HepG2 (cell line): Measurements from ENCODE around the gene TENT4B. TPM values are rescaled to one million over a fixed set of nuclear protein-coding genes. Genes with fewer than 3 reads are reported as not detected.

Source experiments
- BCL6 ChIP-seq: IDR thresholded peaks from 2 replicates; pipeline ENCODE4 v1.6.1; 2016; ENCODE audit warnings: missing genetic modification reagents, missing compliant biosample characterization
- CBX2 ChIP-seq, 2 experiments: fragments of 200-600 bp in 1 of 2; sonication (generic); formaldehyde crosslinking in 1 of 2; IDR thresholded peaks; 2 replicates each; pipeline versions ENCODE4 v1.7.0 to v1.8.1; 2018 to 2022; ENCODE audit warnings: low read depth in 2 of 2, low read length in 1 of 2, mild to moderate bottlenecking in 1 of 2, missing genetic modification reagents in 1 of 2
- FOXA1 ChIP-seq, 2 experiments: fragments of 450-650 bp in 1 of 2; sonication (generic) in 1 of 2; formaldehyde crosslinking in 1 of 2; IDR thresholded peaks; 2 replicates each; pipeline versions ENCODE4 v1.4.0 to v1.6.1; 2016 to 2020; ENCODE audit warnings: missing genetic modification reagents in 1 of 2
- GLI4 ChIP-seq: sonication (generic); formaldehyde crosslinking; IDR thresholded peaks from 2 replicates; pipeline ENCODE4 v1.5.1; 2020; ENCODE audit warnings: missing genetic modification reagents, mild to moderate bottlenecking, moderate library complexity, borderline replicate concordance
- NBN ChIP-seq: fragments of 450-650 bp; conservative IDR thresholded peaks from 2 replicates; pipeline ENCODE4 v1.6.1; 2017
- NCOR1 ChIP-seq: fragments of 200-600 bp; sonication (generic); IDR thresholded peaks from 2 replicates; pipeline ENCODE4 v1.7.0; 2017; ENCODE audit warnings: antibody characterized with exemption, low read length, borderline replicate concordance
- RARA ChIP-seq: IDR thresholded peaks from 2 replicates; pipeline ENCODE4 v1.6.1; 2016; ENCODE audit warnings: missing genetic modification reagents, missing compliant biosample characterization
- SKI ChIP-seq: fragments of 450-650 bp; IDR thresholded peaks from one replicate; pipeline ENCODE4 v1.6.1; 2018; ENCODE audit warnings: mild to moderate bottlenecking; ENCODE audit not compliant: partially characterized antibody
- ZNF562 ChIP-seq: sonication (generic); formaldehyde crosslinking; IDR thresholded peaks from 2 replicates; pipeline ENCODE4 v1.8.0; 2022; ENCODE audit warnings: missing genetic modification reagents, borderline replicate concordance
- ZNF883 ChIP-seq: sonication (generic); formaldehyde crosslinking; IDR thresholded peaks from 2 replicates; pipeline ENCODE4 v1.5.1; 2020; ENCODE audit warnings: mild to moderate bottlenecking, missing genetic modification reagents; ENCODE audit errors: not compliant biosample characterization
- polyA plus RNA-seq, 8 experiments: library from polyadenylated mRNA; depleted of rRNA in 3 of 8; stranded (reverse) in 7 of 8; unstranded in 1 of 8; fragments of >200 nt; fragmentation: Illumina TruSeq in 4 of 8; extraction: Trizol in 4 of 8; gene quantifications; 2 replicates each; pipeline versions ENCODE4 v1.2.1 to v1.2.3, GENCODE V29; 2011 to 2016; ENCODE audit warnings: low read depth in 4 of 8, missing spikeins in 1 of 8, mixed read lengths in 1 of 8; ENCODE audit not compliant: insufficient read depth in 1 of 8
- total RNA-seq, 5 experiments: library from RNA; depleted of rRNA; stranded (reverse); fragments of >200 nt; fragmentation: Illumina TruSeq; extraction: Trizol; gene quantifications; 2 replicates each; pipeline ENCODE4 v1.2.3, GENCODE V29; 2016; ENCODE audit warnings: low read depth in 1 of 5
- TF ChIP-seq, protein P1 (sequence below): IDR thresholded peaks from 2 replicates; pipeline ENCODE4 v1.6.1; 2016
- TF ChIP-seq, protein P2 (sequence below): sonication (generic); formaldehyde crosslinking; IDR thresholded peaks from 2 replicates; pipeline ENCODE4 v1.5.0; 2020; ENCODE audit warnings: missing genetic modification reagents, mild to moderate bottlenecking, borderline replicate concordance
- TF ChIP-seq, protein P3 (sequence below): sonication (generic); formaldehyde crosslinking; IDR thresholded peaks from 2 replicates; pipeline ENCODE4 v1.8.0; 2022; ENCODE audit warnings: mild to moderate bottlenecking, missing genetic modification reagents, borderline replicate concordance
- TF ChIP-seq, protein P4 (sequence below), 2 experiments: fragments of 450-650 bp in 1 of 2; sonication (generic) in 1 of 2; formaldehyde crosslinking in 1 of 2; IDR thresholded peaks; 2 replicates each; pipeline versions ENCODE4 v1.6.1 to v1.8.0; 2016 to 2022; ENCODE audit warnings: antibody characterized with exemption in 1 of 2, mild to moderate bottlenecking in 1 of 2, missing genetic modification reagents in 1 of 2

TENT4B gene
- total and polyA plus RNA-seq, 2 of the 13 experiments (the other 11 are each of a cell fraction or from before 2014, with no cell fraction given) = 15.0 to 32.8 TPM

DNA sequence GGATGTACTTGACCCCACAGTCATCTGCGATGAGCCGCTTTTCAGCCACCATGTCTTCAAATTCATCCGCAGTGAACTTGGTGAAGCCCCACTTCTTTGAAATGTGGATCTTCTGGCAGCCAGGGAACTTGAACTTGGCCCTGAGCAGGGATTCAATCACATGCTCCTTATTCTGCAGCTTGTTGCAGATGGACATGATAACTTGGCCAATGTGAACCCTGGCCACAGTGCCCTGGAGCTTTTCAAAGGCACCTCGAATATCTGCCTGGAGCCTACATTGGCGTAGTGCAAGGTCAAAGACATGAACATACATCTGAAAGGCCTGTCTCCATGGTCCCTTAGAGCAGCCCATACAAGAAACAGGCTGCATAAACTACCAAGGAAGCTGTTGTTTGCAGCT, 1.8 kb upstream of the TENT4B start (continued):
- TF ChIP-seq, protein P1, sequence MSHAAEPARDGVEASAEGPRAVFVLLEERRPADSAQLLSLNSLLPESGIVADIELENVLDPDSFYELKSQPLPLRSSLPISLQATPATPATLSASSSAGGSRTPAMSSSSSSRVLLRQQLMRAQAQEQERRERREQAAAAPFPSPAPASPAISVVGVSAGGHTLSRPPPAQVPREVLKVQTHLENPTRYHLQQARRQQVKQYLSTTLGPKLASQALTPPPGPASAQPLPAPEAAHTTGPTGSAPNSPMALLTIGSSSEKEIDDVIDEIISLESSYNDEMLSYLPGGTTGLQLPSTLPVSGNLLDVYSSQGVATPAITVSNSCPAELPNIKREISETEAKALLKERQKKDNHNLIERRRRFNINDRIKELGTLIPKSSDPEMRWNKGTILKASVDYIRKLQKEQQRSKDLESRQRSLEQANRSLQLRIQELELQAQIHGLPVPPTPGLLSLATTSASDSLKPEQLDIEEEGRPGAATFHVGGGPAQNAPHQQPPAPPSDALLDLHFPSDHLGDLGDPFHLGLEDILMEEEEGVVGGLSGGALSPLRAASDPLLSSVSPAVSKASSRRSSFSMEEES (CRISPR knock-in tag) = 0 out of 2 replicates have a peak, but pooled peaks have one; percentile 18
- TF ChIP-seq NBN (no peak), RARA (peak; percentile 61; the same call in 1 of the 2 replicates), BCL6 (peak; percentile 35; the same call in 1 of the 2 replicates), GLI4 (CRISPR knock-in tag) (no peak), NCOR1 (peak; percentile 65; the same call in 1 of the 2 replicates), ZNF562 (CRISPR knock-in tag) (no peak), FOXA1 (IDR thresholded peaks at IDR 0.05) (no peak), FOXA1 (CRISPR knock-in tag; IDR thresholded peaks at IDR 0.05) (no peak), ZNF883 (CRISPR knock-in tag) (peak; percentile 21), CBX2 (IDR thresholded peaks at IDR 0.05; ENCODE audit: low read depth, low read length) (no peak), CBX2 (CRISPR knock-in tag; IDR thresholded peaks at IDR 0.05; ENCODE audit: low read depth) (no peak), SKI (peak; percentile 94)
- TF ChIP-seq, protein P2, sequence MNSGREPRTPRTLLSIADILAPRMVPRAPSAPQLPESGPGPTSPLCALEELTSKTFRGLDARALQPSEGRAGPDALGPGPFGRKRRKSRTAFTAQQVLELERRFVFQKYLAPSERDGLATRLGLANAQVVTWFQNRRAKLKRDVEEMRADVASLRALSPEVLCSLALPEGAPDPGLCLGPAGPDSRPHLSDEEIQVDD (CRISPR knock-in tag) = 0 out of 2 replicates have a peak, but pooled peaks have one; percentile 32
- TF ChIP-seq, protein P3, sequence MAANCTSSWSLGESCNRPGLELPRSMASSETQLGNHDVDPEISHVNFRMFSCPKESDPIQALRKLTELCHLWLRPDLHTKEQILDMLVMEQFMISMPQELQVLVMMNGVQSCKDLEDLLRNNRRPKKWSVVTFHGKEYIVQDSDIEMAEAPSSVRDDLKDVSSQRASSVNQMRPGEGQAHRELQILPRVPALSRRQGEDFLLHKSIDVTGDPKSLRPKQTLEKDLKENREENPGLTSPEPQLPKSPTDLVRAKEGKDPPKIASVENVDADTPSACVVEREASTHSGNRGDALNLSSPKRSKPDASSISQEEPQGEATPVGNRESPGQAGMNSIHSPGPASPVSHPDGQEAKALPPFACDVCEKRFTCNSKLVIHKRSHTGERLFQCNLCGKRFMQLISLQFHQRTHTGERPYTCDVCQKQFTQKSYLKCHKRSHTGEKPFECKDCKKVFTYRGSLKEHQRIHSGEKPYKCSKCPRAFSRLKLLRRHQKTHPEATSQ (CRISPR knock-in tag) = no peak
- TF ChIP-seq, protein P4, sequence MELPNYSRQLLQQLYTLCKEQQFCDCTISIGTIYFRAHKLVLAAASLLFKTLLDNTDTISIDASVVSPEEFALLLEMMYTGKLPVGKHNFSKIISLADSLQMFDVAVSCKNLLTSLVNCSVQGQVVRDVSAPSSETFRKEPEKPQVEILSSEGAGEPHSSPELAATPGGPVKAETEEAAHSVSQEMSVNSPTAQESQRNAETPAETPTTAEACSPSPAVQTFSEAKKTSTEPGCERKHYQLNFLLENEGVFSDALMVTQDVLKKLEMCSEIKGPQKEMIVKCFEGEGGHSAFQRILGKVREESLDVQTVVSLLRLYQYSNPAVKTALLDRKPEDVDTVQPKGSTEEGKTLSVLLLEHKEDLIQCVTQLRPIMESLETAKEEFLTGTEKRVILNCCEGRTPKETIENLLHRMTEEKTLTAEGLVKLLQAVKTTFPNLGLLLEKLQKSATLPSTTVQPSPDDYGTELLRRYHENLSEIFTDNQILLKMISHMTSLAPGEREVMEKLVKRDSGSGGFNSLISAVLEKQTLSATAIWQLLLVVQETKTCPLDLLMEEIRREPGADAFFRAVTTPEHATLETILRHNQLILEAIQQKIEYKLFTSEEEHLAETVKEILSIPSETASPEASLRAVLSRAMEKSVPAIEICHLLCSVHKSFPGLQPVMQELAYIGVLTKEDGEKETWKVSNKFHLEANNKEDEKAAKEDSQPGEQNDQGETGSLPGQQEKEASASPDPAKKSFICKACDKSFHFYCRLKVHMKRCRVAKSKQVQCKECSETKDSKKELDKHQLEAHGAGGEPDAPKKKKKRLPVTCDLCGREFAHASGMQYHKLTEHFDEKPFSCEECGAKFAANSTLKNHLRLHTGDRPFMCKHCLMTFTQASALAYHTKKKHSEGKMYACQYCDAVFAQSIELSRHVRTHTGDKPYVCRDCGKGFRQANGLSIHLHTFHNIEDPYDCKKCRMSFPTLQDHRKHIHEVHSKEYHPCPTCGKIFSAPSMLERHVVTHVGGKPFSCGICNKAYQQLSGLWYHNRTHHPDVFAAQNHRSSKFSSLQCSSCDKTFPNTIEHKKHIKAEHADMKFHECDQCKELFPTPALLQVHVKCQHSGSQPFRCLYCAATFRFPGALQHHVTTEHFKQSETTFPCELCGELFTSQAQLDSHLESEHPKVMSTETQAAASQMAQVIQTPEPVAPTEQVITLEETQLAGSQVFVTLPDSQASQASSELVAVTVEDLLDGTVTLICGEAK (IDR thresholded peaks at IDR 0.05) = no peak
- TF ChIP-seq, protein P4 (CRISPR knock-in tag; IDR thresholded peaks at IDR 0.05) = no peak
